PFSK-1 (cell line): ENCODE measurements around the gene NRDE2.

ENCODE experiments used
- FOXP2 ChIP-seq: optimal IDR thresholded peaks from 2 replicates; pipeline ENCODE3; 2011; ENCODE audit warnings: borderline replicate concordance, control low read depth, inconsistent platforms; ENCODE audit not compliant: insufficient read depth; ENCODE audit errors: extremely low read length, extremely low read depth
- POLR2AphosphoS5 ChIP-seq: IDR thresholded peaks from 2 replicates; pipeline ENCODE4 v1.6.1; 2012; ENCODE audit warnings: low read depth, mild to moderate bottlenecking, control low read depth, low read length, moderate library complexity
- SIN3A ChIP-seq: IDR thresholded peaks from 2 replicates; pipeline ENCODE4 v1.6.1; 2012; ENCODE audit warnings: mild to moderate bottlenecking, low read length, moderate library complexity, borderline replicate concordance; ENCODE audit not compliant: insufficient read depth
- TAF1 ChIP-seq: IDR thresholded peaks from 2 replicates; pipeline ENCODE4 v1.6.1; 2012; ENCODE audit warnings: low read length, control low read depth, borderline replicate concordance; ENCODE audit not compliant: insufficient read depth
- TF ChIP-seq, protein P1 (sequence below), 2 experiments: IDR thresholded peaks; 2 replicates each; pipeline versions ENCODE4 v1.6.1 to v1.8.0; 2011 to 2012; ENCODE audit warnings: low read depth in 2 of 2, low read length in 2 of 2, control low read depth in 1 of 2, inconsistent platforms in 1 of 2, mild to moderate bottlenecking in 1 of 2, moderate library complexity in 1 of 2; ENCODE audit not compliant: insufficient read depth in 1 of 2

DNA sequence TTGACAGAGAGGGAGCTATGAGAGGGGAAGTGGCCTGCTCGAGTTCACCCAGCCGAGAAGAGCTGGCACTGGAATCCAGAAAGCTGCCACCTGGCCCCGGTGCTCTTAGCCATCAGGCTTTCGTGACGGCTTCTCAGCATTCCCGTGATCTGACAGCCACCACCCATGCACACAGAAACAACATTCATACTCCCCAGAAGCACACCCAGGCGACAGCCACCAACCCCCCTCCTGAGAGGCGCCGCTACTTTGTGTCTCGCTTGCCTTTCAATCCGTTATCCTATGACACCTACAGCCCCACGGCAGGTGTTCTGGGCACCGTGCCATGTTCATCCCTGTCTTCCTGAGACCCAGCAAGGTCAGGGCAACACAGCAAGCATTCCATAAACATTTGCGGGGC, 44.0 kb downstream of the NRDE2 start:
- TF ChIP-seq POLR2AphosphoS5: no peak
- TF ChIP-seq SIN3A: no peak
- TF ChIP-seq, protein P1, sequence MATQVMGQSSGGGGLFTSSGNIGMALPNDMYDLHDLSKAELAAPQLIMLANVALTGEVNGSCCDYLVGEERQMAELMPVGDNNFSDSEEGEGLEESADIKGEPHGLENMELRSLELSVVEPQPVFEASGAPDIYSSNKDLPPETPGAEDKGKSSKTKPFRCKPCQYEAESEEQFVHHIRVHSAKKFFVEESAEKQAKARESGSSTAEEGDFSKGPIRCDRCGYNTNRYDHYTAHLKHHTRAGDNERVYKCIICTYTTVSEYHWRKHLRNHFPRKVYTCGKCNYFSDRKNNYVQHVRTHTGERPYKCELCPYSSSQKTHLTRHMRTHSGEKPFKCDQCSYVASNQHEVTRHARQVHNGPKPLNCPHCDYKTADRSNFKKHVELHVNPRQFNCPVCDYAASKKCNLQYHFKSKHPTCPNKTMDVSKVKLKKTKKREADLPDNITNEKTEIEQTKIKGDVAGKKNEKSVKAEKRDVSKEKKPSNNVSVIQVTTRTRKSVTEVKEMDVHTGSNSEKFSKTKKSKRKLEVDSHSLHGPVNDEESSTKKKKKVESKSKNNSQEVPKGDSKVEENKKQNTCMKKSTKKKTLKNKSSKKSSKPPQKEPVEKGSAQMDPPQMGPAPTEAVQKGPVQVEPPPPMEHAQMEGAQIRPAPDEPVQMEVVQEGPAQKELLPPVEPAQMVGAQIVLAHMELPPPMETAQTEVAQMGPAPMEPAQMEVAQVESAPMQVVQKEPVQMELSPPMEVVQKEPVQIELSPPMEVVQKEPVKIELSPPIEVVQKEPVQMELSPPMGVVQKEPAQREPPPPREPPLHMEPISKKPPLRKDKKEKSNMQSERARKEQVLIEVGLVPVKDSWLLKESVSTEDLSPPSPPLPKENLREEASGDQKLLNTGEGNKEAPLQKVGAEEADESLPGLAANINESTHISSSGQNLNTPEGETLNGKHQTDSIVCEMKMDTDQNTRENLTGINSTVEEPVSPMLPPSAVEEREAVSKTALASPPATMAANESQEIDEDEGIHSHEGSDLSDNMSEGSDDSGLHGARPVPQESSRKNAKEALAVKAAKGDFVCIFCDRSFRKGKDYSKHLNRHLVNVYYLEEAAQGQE (IDR thresholded peaks at IDR 0.05; ENCODE audit: insufficient read depth in 1 of 2, low read depth in 2 of 2, low read length in 2 of 2): no peak
- no peak for TF ChIP-seq TAF1
- no peak for TF ChIP-seq FOXP2
